RPMI7951 (cell line): Measurements from ENCODE around the gene FAM20C. TPM values are rescaled to one million over a fixed set of nuclear protein-coding genes. Genes with fewer than 3 reads are reported as not detected.
A peak's percentile ranks its signal among the peaks of the same experiment; 100 is the strongest.

ENCODE experiments used
- DNase-seq: peaks from one replicate; pipeline ENCODE4 v3.0.0-alpha.2; 2012; ENCODE audit warnings: low read depth
- total RNA-seq: library from RNA; depleted of rRNA; stranded (reverse); fragments of >200 nt; shearing (Covaris generic); gene quantifications from 2 replicates; pipeline ENCODE4 v1.2.3, GENCODE V29; 2014

The FAM20C gene
- total RNA-seq, 1 experiment from 2014 or later, result 256 TPM

DNA sequence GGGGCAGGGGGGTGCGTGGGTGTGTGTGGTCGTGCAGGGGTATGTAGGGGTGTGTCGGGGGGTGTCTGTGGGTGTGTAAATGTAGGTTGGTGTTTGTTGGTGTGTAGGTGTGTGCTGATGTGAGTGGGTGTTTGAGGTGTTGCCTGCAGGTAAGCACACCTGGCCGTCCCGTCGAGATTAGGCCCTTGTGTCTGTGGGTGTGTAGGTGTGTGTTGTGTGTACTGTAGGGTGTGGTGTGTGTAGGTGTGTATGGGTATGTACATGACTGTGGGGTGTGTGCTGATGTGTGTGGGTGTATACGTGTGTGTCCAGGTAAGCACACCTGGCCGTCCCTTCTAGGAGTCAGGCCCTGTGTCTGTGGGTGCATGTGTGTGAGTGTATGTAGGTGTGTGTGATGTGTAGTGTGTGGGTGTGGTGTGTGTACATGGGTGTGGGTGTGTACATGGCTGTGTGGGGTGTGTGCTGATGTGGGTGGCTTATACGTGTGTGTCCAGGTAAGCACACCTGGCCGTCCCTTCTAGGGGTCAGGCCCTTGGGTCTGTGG lies 15.8 kb downstream of the FAM20C start:
- DNase-seq, result no peak

DNA sequence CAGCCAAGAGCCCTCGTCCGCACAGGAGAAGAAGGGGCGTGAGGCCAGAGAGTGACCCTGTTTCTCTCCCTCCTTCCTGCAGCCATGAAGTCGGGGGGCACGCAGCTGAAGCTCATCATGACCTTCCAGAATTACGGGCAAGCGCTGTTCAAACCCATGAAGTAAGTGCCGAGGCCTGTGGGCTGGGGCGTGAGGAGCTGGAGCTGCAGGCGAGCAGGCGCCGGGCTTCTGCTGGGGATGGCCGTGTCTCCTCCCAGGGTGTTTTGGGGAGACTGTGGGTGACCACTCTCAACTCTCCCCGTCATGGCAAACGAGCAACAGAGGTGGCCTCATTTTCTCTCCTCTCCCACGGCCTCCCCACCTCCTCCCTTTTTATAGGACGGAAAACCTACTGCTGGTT lies 16.4 kb downstream of the FAM20C start:
- DNase-seq, result peak; percentile 26

DNA sequence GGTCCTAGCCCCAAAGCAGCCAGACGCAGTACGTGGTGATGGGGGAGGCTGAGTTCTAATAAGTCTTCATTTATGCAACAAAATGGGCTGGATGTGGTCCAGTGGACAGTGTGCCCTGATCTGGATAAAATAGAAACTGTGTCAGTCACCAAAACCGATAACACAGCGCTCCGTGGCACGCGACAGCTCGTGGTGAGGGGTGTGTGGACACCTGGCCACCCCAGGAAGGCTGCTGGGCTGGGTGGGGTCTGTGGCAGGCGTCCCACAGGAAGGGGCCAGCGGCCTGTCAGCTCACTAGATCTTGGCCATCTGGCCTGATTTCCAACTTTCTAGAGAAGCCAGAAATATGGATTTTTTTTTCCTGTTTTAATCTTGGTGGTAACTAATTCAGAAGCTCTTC lies 17.0 kb downstream of the FAM20C start:
- DNase-seq, result peak; percentile 49

DNA sequence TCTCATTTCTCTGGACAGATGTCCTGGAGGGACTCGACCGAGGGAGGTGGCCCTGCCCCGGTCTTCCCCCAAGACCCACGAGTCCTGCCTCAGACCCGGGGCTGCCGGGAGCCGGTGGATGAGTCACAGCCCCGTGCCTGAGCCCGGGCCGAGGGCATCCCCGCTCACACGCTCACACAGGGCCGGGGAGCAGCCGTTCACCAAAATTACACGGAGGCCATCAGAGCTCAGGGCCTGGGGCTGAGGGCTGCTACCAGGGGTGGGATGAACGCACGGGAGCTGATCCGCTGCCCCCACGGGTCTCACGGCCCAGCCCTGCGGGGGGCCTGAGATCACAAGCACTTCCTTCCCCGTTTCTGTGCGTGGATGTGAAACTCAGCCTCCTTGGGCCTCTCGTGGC lies 17.5 kb downstream of the FAM20C start:
- DNase-seq, result peak; percentile 85

DNA sequence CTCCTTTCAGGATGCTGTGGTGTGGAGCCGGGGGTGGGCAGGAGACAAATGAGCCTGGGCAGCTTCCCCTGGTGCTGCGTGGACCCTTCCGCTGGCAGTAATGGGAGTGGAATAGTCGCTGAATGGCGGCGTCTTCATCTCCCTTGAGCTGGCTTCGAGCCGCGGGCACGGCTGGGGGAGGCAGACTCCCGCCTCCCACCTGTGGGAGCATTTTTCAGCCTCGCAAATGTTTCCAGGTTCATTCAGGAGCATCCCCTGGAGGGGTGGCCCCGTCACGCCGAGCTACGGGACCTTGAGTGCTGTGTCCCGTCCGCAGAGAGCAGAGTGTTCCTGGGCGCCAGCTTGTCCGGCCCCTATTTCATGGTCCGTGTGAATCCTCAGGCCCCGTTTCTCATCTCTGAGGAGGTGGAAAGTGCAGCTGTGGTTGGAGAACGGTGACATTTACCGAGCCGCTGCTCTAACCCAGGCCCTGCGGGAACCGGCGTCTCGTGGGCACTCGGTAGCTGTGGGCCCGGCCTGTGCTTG lies 18.1 kb downstream of the FAM20C start:
- DNase-seq, result peak; percentile 56

DNA sequence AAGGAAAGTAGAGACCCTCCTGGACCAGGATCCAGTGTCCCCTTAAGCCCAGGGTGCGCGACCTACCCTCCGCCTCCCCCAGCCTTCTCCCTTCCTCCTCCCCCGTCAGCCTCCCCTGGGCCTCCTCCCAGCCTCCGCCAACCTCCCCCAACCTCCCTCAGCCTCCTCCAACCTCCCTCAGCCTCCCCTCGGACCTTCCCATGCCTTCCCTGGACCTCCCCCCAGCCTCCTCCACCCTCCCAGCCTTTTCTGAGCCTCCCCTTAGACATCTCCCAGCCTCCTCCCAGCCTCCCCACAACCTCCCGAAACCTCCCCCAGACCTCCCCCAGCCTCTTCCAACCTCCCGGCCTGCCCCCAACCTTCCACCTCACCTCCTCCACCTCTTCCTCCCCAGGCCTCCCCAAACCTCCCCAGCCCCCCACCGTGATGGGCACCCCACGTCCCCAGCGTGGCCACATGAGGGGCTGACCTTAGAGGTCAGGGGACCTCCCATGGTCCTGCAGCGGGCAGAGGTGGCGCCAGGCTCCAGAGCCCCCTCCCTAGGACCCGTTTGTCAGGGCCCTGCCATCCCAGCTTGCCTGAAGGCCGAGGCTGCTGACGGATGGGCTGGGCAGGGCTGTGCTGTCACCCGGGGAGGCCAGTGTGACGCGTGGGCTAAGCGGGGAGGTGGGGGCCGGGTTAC lies 18.8 kb downstream of the FAM20C start:
- DNase-seq, result peak; percentile 34

DNA sequence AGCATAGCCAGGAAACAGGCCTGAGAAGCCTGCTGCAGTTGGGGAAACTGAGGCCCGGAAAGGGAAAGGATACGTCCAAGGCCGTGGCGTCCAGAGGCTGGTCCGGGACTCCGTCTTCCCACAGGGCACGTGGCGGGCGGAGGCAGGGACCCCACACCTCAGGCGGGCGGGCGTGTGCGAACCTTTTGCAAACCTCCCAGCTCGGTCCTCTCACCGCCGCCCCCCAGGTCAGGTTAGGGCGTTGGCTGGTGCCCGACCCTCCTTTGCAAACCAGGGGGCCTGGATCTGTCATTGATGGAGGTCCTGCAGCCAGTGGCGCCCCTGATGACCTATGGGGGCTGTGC lies 19.3 kb downstream of the FAM20C start:
- DNase-seq, result no peak

DNA sequence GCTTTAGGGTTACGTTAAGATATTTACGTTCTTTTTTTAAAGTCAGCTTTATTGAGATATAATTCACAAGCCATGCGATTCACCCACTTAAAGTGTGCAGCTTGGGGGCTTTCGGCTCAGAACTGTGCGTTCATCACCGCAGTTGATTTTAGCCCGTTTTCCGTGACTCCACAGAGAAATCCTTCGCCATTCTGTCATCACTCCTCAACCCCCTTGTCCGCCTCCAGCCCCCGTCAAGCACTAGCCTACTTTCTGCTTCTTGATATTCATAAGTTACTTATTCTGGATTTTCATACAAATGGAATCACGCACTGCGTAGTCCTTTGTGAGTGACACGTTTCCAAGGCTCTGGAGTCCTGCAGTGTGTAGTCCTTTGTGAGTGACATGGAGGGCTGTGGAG lies 20.4 kb downstream of the FAM20C start:
- peak; percentile 47 for DNase-seq

DNA sequence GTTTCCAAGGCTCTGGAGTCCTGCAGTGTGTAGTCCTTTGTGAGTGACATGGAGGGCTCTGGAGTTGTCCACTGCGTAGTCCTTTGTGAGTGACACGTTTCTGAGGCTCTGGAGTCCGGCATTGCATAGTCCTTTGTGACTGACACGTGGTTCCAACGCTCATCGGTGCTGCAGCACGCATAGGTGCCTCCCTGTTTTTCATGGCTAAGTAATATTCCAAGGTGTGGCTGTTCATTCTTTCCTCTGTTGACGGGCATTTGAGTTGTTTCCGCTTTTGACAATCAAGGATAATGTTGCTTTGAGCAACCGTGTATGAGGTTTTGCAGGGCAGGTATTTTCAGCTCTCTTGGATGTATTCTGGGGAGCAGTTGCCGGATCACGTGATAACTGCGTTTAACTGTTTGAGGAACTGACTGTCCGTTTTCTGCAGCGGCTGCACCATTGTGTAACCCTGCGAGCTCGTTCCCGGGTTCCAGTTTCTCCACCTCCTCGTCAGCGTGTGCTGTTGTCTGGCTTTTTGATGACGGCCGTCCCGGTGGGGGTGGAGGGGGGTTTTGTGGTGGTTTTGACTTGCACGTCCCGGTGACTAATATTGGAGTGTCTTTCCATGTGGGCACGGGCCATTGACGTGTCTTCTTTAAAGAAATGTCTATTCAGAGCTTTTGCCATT lies 21.1 kb downstream of the FAM20C start:
- DNase-seq, result peak; percentile 97

DNA sequence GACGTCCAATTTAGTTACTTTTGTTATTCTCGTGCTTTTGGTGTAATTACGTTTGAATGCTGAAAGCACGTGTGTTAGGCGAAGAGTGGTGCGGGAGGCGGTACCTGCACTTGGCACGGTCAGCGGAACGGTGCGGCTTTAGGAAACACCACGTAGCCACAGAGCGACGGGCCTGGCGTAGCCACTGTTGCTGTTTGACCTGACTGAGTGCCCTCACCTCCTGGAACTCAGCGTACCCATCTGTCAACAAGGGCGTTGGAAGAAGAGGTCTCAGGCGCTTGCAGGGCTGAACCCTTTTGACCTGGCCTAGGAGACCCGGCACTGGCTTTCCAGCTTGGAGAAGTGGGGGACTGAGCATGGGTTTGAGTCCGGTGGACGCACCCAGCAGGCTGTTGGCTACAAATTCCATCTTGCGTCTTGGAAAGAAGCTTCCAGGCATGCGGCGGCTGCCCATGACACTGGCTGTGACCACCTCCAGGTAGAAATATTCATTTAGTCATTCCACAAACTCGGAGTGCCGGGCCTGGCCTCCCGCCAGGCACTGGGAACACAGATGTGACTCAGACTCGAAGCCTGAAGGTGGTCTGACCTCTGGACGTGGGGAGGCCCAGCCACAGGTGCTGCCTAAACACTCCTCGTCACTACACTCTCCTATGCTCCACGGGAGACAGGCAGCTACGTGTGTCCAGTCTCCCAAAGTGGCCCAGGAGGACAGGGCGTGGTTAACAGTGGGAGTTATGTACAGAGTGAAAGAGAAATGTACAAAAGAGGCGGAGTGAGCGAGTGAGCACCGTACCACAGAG lies 22.2 kb downstream of the FAM20C start:
- peak; percentile 92 for DNase-seq

DNA sequence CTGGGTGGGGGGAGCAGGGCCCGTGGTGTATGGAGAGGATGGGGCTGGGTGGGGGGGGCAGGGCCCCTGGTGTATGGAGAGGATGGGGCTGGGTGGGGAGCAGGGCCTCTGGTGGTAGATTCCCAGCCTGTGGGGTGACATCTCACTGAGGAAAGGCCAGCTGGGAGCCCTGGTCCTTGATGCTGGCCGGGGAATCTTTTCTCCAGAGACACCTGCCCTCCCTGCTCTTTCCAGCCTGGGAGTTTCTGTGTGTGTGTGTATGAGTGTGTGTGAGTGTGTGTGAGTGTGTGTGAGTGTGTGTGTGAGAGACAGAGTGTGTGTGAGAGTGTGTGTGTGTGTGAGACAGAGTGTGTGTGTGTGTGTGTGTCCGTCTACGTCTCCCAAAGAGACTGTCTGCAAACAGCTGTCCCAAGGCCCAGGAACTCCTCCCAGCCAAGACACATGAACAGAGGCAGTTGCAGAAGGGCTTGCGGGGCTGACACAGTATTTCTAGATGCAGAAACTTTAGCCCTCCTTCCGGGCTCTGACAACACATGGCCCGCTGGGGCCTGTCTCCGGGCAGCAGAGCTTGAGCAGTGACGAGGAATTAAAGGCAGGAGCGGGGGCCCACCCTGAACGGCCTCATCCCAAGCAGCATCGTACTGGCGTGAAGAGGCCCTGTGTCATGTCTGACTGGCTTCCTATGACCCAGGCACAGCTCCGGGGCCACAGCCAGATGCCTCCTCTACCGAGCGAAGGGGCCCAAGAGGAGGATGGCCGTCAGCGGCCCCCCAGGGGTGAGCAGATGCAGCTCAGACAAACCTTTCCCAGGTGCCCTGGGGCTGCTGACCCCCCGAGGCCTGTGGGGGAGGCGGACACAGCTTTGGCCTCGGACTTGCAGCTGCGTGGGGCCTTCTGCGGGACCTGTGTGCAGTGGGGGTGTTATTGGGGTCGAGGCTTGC lies 24.3 kb downstream of the FAM20C start:
- DNase-seq, result peak; percentile 56

DNA sequence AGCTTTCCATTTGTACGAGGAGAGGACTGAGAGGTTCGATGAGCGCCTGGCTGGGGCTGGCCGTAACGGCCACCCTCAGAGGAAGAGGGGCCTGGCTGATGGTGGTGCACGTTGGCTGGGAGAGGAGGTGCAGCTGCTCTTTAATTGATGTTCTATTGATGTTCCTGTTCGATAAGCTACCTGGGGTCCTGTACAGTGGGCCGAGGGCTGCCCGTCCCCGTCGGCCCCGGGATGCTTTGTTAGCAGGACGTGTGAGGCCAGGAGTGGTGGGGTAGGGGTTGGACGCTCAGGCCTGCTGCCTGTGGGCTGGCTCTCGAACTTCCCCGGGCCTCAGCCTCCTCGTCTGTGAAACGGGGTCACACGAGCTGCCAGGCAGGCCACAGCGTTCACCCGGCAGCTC lies 25.4 kb downstream of the FAM20C start:
- DNase-seq, result no peak

DNA sequence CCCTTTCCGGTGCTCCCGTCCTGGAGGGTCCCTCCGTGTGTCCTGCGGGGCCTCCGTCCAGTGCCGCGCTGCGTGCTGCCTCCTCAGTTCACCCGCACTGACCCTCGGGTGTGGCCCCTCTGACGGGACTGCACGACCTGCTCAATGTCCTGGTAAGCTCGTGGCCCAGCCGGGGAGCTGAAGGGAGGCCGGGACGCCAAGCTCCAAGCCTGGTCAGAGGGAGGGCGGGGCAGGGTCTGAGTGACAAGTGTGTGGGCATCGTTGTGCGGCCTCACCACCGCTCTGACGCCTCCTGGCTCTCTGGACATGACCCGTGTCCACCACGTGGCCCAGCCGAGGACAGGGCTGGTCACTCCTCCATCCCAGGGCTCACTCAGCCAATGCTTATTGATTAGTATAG lies 25.9 kb downstream of the FAM20C start:
- no peak for DNase-seq

DNA sequence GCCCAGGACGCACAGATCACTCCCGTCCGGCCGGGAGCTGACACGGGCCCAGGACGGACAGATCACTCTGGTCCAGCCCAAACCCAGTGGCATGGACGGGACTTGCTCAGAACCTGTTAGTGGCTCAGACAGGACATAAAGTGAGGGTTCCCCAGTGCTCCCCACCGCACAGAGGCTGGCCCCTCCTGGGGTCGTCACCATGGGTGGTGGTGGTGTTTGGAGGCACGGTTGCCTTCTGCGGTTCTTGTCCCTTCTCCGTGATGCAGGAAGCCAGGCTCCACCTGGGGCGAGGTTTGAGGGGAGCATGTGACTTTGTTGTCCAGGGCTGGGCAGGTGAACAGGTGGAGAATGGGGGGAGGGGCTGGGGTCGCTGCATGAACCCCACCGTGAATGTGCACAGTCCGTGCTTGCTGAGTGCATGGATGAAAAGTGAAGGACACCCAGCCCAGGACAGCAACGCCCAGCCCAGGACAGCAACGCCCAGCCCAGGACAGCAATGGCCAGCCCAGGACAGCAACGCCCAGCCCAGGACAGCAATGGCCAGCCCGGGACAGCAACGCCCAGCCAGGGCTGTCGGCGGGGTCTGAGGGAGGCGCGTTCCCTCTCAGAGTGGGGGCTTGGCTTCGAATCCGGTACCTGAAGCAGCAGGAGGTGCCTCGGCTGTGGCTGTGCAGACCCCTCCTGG lies 26.7 kb downstream of the FAM20C start:
- no peak for DNase-seq

DNA sequence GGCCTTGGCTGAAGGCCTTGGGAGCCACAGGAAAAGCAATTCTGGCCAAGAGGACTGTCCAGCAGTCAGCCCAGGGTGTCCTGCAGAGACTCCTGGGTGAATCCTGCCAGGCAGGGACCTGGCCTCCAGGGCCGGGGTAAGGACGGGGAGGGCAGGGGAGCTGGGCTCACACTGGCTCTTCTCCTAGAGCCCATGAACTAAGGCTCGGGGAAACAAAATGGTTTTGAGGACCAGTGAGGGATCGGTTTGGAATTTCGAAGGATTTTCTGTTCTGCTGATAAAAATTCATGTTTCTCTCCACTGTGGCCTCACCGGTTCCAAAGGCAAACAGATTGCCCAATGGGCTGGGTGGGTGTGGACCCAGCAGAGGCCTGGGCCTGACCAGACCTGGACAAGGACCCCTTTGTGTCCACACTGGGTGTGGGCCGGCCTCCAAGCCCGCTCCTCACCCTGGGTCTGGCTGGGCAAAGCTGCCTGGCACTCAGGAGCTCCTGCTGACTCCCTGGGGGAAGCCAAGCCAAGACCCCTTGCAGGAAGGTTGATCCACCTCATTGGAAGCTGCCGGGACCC lies 27.3 kb downstream of the FAM20C start:
- DNase-seq, result no peak

DNA sequence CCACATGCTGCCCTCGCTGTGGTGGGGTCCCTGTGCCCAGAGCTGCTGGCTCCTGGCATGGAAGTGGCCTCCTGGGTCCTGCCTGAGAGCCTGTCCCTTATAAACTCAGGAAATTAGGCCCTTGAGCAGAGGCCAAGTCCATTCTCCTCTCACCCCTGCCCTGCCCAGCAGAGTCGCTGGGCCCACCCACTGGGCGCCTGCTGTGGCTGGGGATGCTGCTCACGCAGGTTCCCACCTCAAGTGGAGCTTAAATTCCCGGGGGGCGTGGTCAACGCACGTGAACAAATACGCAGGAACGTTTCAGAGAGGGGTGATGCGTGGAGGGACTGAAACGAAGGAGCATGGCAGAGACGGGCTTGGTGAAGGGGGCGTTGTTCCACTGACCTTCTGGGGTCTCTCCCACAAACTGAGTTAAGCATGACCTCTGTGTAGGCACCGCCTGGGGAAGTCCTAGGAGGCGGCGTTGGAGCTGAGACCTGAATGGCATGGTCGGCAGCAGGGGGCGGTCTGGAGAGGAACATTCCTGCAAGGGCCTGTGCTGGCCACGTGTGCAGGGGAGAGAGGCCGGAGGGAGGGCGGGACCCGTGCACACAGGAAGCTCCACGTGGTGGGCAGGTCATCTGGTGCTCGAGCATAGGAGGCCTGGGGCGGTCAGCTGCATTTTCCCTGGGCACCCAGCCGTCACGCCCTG lies 27.9 kb downstream of the FAM20C start:
- DNase-seq, result peak; percentile 57

DNA sequence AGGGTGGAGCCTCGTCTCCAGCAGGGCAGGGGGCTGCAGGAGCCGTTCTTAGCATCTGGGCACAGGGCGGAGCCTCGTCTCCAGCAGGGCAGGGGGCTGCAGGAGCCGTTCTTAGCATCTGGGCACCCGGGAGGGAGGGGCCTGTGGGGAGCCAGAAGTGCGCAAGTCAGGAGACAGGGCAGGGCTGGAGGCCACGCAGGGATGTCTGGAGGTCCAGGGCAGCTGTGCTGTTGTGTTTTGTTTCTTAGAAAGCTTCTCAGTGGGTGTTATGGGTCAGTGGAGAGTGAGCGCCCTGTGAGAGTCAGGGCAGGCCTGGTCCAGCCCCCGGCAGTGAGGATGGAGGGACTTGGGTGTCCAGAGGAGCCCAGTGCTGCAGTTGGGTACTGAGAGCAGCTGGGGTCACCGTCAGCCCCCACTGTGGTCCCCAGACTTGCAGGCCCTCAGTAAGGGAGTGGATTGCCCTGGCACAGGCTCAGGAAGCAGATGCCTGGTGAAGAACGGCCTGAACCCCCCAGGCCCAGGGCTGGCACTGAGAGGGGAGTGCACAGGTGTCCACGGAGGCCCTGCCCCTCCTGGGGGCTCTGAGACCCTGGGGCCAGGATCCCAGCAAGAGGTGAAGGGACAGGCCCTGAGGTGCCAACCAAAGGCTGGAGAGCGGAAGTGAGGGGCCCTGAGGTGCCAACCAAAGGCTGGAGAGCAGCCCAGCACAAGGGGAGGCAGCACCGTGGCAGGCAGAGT lies 29.8 kb downstream of the FAM20C start:
- DNase-seq, result peak; percentile 60

DNA sequence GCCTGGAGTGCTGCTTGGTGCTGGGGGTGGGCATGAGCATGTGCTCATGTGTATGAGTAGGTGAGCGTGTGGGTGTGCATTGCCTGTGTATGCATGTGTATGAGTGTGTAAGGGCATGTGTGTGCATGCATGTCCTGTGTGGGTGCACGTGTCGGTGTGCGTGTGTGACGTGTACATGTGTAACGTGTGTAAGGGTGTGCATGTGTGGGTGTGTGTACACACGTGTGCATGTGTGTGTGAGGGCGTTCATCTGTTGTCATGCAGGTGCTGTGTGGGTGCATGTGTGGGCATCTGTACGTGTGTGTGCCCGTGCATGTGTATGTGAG lies 30.3 kb downstream of the FAM20C start:
- no peak for DNase-seq

DNA sequence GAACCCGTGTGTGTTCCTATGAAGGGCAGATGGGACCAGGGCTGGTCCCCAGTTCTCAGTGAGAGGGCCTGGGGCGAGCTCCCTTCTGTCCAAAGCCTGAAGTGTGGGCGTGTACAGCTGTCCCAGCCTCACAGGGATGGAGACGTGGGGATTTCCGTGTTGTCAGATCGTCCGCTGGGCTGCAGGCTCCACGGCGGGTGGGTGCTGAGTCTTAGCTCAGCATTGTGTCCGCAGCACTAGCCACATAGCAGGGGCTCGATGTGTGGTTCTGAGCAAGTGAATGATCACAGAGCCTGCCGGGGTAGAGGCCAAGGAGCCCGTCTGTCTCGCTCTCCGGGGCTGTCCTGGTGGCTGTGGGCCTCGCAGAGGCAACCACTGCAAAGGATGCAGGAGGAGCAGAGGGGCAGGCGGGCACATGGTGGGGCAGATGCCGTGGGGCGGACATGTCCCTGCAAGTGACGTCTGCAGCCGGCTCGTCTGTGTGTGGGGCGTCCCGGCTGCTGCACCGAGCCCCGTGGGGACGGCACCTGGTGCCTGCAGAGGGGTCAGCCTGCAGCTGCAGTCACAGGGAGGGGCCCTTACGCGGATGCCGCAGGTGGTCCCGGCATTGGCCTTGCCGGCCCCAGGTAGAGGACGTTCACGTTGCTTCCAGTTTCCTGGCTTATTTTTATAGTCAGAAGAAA lies 30.9 kb downstream of the FAM20C start:
- peak; percentile 71 for DNase-seq
